ENCODE measurements around the gene SDK2.

SDK2 gene

DNA sequence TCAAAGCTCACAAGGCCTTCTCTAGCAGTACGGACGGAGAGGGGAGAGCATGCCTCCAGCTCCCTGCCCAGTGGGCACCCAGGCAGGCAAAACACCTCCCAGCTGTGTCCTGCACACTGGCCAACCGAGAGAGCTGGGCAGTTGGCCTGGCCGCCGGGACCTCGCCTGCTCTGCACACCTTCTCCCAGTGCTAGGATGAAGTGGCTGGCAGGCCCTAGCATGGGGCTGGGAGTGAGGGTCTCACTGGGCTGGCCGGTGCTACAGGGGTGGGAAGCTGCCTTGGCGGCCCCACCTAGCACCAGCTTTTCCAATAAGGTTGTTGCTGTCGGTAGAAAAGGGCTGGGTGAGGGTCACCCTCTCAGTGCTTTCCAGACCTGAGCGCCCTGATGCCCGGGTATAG, 60.2 kb downstream of the SDK2 start:
- no peak for DNase-seq

DNA sequence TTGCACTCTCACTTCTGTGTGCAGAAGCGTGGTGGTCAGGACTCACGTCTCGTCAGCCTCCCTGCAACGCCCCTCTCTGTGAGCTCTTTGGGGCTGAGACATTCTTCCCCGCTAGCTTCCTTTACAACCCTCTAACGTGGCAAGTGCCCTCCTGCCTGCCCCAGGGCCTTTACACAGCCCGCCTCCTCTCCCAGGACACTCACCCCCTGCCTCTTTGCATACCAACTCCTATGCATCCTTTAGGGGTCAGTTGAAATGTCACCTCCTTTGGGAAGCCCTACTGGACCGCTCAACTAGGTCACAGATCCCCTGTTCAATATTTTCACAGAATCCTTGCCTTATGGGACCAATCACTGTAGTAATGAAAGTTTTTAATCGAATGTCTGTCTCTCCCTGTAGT, 61.4 kb downstream of the SDK2 start:
- DNase-seq = no peak

DNA sequence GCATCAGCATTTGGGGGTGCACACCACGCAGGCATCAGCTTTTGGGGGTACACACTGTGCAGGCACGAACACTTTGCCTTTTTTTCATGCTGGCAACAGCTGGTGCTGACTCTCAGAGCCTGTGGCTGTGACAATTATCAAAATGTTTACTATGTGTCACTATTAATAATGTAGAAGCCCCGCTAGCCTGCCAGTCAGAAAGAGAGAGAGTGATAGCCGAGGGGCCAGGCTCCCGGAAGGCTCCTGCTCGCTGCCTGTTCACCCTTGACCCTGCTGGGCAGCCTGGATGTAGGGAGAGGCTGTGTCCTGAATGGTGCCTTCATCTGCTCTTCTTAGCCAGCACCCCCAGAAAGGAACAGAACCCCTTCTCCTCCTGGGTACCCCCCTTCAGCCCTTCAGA, 61.9 kb downstream of the SDK2 start:
- DNase-seq = no peak

DNA sequence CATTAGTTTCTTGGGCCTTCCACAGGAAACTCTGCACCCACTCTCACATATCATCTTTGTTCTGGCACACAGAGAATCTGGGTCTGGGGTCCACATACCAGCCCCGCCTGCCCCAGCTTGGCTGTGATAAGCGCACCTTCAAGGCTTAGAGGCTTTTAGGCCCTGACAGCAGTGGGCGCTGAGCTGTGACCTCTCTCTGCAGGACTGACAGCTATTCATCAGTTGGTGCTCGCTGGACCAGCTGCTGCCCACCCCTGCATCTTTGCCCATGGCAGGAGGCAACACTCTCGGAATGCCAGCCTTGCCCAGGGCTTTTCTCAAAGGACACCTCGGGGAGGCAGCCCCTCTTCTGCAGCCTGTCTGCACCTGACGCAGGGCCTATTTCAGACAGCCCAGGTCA, 62.9 kb downstream of the SDK2 start:
- DNase-seq = no peak

DNA sequence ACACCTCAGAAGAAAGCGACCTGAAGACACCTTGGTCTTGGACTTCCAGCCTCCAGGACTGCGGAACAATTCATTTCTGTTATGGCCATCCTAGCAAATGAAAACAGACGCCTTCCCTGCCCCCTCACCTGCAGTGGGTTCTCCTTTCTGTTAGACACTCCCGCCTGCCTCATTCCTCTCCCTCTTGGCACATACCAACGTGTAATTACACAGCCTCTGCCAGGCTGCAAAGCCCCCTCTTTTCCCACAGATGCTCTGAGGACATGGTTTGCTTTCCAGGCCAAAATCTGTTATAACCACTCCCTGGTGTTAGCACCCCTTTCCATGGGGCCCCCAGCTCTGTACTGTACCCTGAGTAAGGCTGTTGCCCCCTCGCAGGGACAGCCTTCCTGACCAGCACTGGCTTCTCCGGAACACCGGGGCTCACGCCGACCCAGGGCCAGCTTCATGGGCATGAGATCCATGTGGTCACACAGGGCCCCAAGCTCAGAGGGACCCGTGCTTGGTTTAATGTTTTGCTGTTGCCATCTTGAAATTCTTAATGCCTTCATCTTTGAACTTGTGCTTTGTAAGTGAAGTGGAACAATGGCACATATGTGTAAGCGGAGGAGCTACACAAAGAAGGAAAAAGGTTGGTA, 64.1 kb downstream of the SDK2 start:
- no peak for DNase-seq

DNA sequence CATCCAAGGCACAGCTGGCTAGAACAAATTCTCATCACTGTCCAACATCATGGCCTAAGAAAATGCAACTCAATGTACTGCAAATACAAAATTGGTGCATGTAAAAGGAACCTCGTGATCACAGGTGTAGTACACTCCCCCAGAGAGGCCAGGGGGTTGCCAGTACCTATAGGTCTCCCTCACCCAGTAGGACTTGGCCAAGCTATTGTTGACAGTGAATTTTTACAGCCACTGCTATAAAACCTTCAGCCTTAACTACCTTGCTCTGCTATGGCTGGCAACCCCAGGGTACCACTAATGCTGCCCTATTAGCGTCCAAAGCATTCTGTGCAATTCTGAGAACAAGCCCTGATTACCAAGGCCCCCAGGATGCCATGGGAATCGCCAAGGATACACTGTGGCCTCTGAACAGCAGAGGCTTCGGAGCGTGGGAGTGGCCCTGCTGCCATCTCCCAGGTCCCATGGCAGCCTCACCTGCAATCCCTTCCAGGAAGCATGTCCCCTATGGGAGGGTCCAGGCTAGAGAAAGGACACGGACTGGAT, 67.6 kb downstream of the SDK2 start:
- no peak for DNase-seq

DNA sequence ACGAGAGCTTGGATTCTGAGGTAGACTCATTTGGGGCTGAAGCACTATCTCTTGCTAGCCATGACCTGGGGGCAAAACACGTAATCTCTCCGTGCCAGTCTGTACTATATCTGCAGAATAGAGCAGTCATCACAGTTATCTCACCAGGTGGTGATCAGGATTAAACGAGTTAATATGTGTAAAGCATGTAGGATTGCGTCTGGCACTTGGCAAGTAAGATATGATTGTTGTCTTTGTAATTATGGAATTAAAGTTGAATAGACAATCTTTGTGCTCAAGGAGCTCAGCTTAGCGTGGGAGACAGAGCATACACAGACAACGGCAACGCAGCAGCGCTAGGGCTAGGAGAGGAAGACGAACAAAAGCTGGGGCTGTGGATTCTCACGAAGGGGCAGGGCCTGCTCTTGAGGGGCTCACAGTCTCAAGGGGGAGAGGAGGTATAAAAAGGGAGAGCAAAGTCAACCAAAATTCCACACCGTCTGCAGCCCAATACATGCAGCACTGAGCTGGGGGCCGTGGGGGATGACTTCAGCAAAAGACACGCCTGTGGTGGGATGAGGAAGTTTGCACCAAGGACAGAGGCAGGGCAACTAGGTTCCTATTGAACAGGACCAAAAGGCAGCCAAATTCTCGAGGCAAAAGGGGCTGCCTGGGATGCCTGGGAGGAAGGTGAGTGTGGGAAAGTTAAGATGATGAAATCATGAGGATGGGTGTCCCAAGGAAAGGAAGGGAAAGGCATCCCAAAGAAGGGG, 68.6 kb downstream of the SDK2 start:
- DNase-seq = no peak

DNA sequence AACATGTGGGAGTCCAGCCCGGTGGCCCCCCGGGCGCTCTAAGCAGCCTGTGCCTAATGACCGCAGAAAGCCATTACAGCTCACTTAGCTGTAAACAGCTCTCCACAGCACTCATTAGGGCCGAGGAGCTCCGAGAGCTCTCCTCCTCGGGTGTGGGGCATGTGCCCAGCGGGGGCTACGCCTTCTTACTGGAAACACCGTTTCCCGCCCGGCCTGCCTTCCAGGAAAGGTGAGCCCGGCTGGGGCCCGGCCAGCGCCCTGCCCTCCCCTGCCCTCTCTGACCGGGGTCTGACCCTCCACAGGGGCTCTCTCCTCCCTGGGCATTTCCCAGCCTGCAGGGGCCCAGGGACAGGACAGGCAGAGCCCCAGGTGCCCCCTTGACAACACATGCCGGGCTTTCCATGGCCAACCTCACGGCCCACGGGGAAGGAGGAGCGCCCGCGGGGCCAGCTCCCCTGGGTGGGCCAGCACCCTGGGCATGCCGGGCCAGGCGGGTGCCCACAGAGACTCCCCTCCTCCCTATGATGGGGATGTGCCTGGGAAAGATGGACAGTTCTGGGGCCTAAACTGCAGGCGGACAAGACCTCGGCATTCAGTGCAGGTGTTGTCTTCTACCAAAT, 72.6 kb downstream of the SDK2 start:
- no peak for DNase-seq

DNA sequence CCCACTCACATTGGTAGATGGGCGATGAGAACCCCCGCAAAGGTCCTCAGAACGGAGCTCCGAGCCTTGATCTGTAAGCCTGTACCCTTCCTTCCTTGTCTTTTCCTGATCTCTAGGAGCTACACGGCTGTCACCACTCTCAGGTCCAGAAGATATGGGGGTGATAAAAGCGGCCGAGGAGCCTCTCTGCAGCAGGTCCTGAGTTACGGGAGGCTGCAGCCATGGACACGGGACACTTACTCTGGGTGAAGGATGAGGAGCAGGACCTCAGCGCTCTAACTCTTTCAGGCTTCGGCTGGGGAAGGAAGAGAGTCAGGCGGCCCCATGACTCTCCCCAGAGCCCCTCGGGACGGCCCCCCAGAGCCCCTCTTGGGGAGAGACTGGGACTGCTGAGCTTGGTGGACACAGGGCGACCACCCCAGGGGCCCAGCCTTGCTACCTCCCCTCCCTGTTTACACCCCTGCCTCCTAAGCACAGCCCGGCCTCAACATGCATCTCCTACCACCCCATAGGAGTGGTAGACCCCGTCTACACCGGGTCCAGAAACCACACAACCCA, 74.4 kb downstream of the SDK2 start:
- DNase-seq = no peak

DNA sequence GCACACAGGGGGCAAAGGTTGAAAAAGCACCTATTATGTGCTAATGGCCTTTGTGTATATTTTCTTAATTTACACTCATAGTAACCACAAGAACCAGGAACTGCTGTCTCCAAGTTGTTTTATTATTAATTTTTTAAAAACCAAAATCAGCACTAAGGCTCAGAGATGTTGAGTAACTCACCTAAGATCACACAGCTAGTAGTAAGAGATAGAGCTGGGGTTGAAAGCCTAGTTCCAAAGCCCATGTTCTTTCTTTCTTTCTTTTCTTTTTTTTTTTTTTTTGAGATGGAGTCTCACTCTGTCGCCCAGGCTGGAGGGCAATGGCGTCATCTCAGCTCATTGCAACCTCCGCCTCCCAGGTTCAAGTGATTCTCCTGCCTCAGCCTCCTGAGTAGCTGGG, 75.3 kb downstream of the SDK2 start:
- DNase-seq = no peak

DNA sequence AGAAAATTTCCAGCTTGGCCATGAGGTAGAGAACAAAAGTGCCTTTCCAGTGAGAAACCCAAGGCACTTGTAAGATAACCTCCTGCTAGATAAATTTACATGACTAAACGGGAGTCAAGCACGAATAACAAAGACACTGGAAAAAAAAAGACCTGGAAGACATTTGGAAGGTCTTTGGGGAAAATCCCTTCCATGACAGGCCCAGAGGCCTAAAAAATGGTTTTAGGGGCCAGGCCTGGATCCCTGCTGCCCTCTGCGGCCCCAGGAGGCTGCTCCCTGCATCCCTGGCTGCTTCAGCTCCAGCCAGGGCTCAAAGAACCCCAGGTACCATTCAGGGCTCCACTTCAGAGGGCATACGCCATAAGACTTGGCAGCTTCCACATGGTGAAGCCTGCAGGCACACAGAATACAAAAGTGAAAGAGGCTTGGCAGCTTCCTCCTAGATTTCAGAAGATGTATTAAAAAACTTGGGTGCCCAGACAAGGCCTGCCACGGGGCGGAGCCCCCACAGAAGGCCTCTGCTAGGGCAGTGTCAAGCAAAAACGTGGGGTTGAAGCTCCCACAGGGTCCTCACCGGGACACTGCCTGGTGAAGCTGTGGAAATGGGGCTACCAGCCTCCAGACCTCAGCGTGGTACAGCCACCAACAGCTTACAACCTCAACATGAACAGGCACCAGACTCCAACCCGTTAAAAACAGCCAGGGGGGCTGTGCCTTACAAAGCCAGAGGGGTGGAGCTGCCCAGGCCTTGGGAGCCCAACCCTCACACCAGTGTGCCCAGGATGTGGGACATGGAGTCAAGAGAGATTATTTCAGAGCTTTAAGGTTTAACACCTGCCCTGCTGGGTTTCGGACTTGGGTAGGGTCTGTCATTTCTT, 77.1 kb downstream of the SDK2 start:
- DNase-seq = peak in 1 of 2 donors; percentile 8

DNA sequence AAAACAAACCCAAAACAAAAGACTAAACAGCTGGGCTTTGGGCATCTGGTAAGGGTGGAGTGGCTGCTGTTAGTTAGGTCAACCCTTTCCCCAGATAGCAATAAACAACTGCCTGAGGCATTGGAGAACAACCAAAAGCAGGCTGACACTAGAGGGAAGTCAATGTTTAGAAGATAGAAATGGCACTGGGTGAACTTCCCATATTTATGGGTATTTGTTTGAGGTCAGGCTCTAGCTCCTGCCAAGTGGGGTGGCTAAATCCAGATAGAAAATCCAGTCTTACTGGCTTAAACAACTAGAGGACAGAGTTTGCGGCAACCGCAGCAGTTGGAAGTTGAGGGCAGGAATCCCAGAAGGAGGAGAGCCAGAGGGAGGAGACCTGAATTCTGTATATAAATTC, 79.4 kb downstream of the SDK2 start:
- no peak for DNase-seq

DNA sequence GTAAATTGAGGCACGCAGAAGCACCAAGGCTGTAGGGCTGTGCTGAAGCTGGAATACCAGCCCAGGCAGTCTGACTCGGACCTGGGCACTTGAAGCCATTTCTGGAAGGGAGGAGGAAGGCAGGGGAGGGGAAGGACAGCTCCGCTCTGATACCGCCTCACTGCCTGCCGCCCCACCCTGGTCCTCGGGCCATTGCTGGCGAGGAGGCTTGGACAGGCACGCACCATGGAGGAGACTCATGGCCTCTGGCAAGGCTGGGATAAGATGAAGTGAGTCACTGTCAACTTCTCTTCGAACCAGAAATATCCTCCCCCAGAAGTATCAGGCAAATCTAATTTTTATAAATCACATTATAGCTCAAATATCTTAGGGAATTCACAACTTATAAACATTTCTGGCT, 81.3 kb downstream of the SDK2 start:
- DNase-seq = no peak

DNA sequence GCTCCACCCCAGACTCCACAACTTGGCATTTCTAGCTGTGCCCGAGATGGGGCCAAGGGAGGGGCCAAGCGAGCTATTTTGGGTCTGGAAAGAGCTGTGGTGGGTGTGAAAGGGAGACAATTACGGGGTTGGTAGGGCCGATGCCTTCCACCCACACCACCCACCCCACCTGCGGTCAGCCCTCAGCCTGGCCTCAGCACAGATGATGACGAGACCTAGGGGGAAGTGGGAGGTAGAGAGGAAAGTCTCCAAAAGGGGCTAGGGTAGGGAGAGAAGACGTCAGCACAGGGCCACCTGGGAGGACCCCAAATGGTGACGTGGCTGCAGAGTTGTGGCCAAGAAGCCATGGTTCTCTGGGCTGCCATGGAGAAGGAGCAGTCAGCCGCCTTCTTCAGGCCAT, 83.1 kb downstream of the SDK2 start:
- DNase-seq = no peak

DNA sequence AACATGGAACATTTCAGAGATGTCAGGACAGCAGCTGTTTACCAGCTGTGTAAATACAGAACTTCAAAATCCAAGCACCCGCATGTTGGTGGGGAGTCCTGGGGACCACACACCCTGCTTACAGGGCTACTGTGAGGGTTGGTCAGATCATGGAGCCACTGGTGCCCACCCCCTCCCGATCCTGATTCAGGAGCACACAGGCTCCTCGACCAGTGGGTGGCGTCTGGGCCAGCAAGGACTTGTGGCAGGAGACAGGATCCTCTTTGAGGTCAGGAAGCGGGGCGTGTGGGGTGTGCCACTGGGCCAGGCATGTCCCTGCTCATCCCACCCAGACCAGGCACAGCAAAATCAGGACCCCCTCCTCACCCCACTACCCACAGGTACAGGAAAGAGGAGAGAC, 83.6 kb downstream of the SDK2 start:
- no peak for DNase-seq

DNA sequence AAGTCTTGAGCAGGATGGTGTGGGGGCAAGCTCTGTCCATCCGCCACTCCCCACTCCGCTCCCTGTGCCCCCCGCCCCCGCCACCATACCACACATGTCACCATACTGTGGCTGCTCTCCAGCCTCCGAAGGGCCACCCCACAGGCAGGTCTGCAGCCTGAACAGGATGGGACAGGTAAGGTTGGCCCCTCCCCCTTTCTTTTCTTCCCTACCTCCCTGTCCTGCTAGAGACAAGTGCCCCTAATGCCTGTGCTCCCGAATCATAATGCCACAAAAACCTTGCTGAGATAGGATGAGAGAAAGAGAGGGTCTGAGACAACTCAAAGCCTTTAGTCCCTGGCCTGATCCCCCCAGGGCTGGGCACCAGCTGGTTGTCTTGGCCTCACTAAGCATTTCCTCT, 84.7 kb downstream of the SDK2 start:
- no peak for DNase-seq

DNA sequence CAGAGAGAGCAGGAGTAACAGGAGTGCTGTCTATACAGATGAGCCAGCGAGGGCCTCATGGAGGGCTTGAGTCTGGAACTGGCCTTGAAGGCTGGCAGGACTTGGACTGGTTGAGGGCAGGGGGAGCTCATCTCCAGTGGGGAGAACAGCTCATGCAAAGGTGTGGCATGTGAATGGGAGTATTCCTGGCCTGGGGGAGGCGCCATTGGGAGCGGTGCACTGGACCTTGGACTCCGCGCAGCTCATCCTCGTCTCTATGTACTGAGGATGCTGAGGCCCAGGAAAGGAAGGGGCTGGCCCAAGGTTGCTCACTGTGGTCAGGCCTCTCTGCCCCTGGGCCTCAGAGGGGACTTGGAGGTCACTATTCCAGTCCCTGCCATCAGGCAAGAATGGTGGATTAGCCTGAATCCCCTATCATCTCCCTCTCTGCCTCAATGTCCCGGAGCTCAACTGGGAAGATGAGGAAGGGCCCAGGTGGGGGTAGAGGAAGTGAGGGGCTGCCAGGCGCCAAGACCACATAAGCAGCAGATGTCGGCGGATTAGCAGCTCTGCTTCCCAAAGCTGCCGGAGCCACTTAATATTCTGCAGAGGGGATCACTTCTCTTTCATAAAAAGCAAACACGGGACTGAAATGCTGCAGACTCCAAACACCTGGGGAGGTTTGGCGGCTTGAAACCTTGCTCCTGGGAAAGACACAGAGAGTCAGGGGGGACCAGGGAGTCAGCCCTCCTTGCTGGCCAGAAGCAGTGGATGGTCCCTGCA, 88.9 kb downstream of the SDK2 start:
- DNase-seq = no peak

DNA sequence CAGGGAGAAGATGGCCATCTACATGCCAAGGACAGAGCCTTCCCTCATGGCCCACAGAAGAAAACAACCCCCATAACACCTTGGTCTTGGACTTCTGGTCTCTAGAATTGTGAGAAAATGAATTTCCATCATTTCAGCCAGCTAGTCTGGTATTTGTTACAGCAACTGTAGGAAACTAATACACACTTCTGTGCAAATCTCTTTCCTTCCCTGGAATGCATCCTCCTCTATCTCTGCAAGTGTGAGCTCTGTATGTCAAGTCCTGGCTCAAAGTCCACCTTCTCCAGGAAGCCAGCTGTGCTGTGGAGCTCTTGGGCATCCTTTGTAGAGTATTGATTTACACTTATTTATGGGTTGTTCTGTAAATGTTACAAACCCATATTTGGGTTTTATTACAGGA, 89.7 kb downstream of the SDK2 start:
- DNase-seq = no peak

DNA sequence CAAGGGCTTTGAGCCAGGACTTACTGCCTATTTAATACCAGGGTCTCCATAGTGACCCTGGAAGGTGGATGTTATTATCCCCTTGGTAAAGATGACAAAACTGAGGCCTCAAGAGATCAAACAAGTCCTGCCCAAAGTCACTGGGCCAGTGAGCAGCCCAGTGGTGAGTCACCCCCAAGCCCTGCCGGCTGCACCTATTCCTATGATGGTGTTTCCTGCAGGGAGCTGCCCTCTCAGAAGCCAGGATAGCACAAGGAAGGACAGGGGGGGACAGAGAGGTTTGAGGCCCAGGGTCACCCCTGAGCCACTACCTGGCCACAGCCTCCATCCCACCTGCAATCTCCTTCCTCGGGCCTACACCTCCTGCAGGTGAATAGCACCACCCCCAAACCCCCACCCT, 90.9 kb downstream of the SDK2 start:
- DNase-seq = no peak

DNA sequence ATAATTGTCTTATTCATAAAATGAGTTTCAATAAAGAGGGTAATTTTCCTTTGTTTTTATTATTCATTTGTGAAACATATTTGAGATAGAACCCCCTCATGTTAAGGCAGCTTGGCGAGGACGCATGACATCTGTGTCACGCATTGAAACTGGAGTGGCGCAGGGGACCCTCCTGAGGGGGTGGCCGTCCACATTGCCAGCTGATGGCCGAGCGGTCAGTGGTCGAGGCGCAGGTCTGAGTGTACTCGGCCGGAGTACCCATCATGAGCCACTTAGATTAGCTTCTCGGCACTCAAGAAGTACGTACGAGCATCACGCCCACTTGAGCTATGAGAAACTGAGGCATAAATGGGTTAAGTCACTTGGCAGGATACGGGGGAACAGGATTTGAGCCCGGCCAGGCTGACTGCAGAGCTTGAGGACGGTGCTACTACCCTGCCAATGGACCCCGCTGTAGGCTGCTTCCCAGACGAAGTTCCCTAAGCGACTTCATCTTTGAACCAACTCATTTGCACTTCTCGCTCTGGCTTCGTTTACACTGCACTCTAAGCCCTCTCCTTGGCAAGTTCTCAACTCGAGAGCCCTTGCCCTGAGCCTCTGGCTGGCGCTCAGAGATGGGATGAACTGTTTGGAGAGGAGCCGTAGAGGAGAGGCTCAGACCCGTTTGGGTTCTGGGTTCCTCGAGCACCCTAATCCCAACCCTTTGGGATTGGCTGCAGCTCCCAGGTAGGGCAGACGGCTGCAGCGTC, 91.8 kb downstream of the SDK2 start:
- DNase-seq = no peak

DNA sequence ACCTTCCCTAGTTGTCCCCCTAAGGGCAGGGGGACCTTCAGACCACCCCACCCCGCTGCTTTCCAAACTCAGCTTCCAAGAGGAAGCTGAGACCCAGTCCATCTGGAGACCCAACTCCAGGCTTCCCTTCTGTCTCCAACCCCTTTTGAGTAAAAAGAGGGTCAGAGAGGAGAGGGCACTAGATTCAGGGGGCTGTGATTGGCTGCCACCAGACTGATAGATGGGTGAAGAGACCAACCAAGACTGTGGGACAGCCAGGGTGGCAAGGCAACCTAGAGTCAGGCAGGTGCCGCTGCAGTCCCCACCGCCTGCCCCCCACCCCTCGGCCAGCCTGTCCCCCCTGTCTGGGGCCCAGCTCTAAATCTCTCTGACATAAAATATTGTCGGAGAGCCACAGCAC, 92.5 kb downstream of the SDK2 start:
- DNase-seq = no peak

All from activated CD4-positive, alpha-beta T cell treated with anti-CD3 and anti-CD28 coated beads for 4 hours (primary cell).